Dedifferentiated amniotic fluid mesenchymal stem cell (primary cell): ENCODE measurements around the gene EIF4G3.
"Not testable (repeated sequence)": the region's sequence is repeated elsewhere in the genome, so short reads cannot be mapped to it uniquely, and the experiment has no call there.

Experiments
- DNase-seq: peaks from one replicate; pipeline ENCODE4 v3.0.0-alpha.2; 2016; ENCODE audit errors: extremely low spot score

The EIF4G3 gene

DNA sequence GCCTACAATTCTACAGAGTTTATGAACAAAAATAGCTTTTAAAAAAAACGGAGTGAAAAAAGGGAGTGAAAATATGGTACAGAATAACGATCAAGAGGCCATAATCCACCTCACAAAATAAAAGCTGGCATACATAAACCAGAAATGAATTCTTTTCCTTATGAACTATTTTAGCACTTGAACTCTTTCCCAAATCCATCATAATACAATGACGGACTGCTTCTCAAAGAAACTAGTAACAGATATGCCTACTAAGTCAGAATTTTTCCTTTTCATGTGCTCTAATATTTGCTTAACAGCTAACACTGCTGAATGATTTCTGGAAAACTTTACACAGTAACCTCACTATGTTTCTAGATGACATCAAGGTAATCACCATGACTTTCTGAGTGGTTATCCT is 144.0 kb downstream of the EIF4G3 start:
- no peak for DNase-seq

DNA sequence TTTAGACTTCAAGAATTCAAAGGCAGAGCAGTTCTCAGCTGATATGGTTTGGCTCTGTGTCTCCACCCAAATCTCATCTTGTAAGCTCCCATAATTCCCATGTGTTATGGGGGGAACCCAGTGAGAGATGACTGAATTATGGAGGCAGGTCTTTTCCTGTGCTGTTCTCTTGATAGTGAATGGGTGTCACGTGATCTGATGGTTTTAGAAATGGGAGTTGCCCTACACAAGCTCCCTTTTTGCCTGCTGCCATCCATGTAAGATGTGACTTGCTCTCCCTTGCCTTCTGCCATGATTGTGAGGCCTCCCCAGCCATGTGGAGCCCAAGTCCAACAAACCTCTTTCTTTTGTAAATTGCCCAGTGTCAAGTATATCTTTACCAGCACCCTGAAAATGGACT is 146.5 kb downstream of the EIF4G3 start:
- DNase-seq: no peak

DNA sequence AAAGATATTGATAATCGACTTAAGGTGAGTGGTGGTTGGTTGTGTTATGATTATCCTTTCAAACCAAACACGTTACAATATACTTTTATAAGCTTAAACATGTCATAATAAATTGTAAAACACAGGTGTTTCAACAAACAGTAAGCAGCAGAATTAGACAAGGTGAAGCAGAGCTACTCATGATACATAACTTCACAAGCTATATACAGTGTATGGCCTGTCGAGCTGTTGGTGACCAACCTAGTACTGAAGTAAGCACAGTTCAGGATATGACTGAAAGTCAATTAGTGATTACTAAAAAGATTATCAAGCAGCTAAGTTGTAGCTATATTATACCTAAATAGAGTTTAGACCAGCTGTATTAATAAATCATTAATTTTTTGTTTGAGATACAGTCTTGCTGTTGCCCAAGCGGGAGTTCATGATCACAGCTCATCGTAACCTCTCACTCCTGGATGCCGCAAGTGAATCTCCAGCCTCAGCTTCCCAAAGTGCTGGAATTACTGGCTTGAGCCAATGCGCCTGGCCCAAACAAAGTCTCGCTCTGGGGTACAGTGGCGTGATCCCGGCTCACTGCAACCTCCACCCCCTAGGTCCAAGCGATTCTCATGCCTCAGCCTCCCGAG is 148.1 kb downstream of the EIF4G3 start:
- DNase-seq: no peak

DNA sequence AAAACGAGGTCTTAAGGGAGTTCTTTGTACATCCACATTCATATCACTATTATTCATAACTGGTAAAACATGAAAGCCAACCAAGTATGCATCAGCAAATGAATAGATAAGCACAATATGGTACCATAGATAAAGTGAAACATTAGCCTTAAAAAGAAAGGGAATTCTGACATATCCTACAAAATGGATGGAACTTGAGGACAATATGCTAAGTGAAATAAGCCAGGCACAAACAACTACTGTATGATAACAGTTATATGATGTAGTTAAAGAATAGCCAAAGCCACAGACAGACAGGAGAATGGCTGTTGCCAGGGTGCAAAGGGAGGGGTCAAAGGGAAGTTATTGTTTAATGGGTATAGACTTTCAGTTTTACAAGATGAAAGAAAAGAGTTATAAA is 148.9 kb downstream of the EIF4G3 start:
- DNase-seq: no peak

DNA sequence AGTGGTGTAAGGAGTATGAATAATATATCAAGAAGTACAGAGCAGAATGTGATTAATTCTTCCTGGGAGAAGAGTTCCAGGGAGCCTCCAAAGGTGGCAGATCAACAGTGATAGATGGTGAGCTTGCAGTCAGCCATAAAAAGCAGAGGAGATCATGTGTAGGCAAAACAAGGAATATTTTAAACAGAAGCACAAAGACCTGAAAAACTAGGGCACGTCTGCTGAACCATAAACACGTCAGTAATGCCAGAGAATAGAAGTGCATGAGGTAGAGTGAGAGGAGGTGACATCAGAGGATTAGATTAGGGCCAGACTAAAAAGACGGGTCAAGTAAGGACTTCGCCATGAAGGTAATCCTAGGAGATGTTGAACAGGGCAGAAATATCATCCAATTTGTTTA is 151.8 kb downstream of the EIF4G3 start:
- DNase-seq: no peak

DNA sequence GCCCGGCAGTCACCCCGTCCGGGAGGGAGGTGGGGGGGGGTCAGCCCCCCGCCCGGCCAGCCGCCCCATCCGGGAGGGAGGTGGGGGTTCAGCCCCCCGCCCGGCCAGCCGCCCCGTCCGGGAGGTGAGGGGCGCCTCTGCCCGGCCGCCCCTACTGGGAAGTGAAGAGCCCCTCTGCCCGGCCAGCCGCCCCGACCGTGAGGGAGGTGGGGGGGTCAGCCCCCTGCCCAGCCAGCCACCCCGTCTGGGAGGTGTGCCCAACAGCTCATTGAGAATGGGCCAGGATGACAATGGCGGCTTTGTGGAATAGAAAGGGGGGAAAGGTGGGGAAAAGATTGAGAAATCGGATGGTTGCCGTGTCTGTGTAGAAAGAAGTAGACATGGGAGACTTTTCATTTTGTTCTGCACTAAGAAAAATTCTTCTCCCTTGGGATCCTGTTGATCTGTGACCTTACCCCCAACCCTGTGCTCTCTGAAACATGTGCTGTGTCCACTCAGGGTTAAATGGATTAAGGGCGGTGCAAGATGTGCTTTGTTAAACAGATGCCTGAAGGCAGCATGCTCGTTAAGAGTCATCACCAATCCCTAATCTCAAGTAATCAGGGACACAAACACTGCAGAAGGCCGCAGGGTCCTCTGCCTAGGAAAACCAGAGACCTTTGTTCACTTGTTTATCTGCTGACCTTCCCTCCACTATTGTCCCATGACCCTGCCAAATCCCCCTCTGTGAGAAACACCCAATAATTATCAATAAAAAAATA is 152.4 kb downstream of the EIF4G3 start:
- not testable (repeated sequence) for DNase-seq

DNA sequence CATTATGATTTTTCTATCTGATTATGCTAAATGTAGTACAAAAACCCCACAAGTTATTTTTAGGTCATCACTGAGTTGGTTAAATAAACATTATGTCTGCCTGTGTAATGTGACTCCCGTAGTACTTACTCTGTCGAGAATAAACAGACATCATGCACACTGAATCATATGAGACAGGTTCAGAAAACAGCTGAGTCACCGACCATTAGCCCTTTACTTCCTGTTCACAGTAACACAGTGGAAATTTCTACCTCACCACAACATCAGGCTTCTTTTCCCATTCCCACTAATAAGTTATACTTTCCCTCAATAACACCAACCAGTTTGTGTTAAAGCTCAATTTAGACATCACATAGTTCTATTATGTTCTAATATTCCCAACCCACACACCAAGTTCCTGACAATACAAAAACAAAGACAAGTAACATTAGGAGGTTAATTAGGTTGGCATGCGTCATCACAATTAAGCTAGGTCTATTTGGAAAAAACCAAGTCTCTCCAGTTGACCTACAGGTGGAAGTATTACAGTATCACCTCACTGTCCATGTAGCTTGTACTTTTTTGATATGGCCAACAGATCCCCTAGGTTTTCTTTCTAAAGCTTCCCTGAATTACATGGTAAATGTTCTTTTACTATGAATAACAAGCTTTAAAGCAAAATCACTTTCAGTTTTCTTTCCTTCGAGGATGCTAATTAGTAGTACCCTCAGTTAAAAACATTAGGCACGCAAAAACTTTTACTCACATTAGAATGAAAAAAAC is 154.2 kb downstream of the EIF4G3 start:
- DNase-seq: peak; percentile 99

DNA sequence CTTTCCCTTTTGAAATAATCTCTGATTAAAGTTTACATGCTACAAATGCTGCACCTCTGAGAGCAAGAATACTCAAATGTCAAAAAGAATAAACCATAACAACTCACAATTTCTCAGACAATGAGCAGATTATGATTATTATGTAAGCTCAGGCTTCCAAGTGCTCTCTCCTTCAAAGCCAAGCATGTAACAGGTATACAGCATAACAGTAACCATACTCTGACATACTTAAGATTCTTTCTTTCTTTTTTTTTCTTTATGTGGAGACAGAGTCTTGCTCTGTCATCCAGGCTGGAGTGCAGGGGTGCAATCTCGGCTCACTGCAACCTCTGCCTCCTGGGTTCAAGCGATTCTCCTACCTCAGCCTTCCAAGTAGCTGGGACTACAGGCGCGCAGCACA is 155.4 kb downstream of the EIF4G3 start:
- no peak for DNase-seq

DNA sequence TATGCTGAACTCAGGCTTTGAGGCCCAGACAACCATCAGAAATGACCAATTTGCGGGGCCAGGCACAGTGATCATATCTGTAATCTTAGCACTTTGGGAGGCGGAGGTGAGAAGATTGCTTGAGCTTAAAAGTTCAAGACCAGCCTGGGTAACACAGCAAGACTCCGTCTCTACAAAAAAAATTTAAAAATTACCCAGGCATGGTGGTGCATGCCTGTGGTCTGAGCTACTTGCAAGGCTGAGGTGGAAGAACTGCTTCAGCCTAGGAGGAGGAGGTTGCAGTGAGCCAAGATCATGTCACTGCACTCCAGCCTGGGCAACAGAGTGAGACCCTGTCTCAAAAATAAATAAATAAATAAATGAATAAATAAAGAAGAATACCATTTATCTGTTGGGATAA is 156.5 kb downstream of the EIF4G3 start:
- no peak for DNase-seq

DNA sequence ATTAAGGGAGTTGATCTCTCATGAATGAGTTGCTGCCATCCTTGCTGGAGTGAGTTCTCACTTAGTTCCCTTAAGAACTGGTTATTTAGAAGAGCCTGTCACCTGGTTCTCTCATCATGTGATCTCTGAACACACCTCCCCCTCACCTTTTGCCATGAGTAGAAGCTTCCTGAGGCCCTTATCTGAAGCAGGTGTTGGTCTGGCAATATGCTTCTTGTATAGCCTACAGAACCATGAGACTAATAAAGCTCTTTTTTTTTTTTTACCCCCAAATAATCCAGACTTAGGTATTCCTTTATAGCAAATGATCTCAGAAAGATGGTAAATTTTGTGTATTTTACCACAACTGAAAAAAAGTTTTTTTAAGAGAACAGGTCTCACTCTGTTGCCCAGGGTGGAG is 158.0 kb downstream of the EIF4G3 start:
- DNase-seq: no peak

DNA sequence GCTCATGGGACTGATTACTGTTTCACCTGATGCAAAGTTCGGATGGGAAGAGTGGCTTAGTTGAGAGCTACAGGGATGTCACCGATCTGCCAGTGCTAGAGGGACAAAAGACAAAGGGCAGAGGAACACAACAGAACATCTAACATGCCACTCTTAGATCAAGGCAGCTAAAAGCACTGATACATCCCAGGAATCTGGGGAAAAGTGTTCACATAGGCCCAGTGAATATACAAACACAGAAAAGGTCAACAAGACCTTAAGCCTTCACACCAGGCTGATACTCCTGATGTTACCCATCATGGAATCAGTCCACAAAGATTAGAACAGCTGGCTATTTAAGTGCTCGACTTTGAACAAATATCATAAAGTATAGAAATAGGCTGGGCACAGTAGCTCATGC is 163.2 kb downstream of the EIF4G3 start:
- no peak for DNase-seq

DNA sequence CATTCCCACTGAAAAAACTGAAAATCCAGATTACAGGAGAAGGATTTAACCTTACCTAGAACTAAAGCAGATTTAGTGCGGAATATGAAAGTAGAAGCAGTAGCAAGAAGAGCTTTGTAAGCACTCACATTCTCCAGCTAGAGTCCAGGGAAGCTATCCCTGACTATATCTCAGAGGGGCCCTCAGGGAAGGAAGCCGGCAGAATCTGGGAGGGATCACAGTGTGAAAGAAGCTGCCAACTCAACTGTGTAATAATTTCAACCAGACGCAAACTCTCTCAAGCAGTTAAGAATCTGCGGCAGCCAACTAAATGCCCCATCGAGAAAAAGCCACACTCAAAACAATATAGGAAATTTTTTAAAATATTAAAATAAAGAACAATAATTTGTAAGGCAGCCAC is 163.8 kb downstream of the EIF4G3 start:
- peak; percentile 59 for DNase-seq

DNA sequence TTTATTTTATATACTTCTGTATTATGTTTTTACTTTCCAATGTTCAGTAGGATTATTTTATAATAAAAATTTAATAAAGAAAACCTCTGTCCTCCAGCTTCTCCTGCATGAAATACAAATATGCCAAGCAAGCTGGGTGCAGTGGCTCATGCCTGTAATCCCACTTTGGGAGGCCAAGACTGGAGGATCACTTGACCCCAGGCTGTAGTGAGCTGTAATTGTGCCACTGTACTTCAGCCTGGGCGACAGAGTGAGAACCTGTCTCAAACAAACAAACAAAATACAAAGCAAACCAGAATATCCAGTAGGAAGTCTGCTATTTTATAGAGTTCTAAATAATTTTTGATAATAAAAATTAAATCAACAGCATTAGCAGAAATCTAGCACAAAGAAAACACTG is 168.8 kb downstream of the EIF4G3 start:
- DNase-seq: no peak

DNA sequence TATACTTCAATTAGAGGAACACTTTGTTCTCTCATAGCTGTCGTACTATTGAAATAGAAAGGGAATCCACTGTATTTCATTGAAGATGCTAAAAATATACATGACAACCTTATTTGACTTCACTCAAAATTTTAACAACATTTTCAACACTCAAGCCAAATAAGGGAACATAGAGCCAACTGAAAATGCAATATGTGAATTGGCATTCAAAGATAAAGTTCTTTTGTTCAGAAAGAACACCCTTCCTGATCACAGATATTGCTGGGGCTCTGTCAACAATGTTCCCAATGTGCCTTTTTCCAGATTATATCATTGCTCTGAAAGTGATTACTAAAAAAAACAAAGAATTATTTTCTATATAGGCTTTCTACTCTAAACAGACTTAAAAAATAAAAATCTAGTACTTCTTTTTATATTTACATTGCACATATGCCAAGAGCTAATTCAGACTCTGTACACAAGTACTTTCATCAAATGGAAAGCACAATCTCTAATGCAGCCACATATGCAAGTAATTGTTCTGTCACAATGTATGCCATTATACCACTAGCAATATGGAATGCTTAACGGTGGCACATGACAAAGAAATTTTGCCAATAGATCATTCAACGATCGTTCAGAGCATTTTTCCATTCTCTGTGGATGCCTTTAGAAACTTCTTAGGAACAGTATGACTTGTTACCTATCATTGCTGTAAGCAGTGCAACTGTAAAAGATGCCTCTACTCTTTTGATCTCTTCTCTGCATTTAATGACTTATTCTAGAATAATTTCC is 171.0 kb downstream of the EIF4G3 start:
- no peak for DNase-seq

DNA sequence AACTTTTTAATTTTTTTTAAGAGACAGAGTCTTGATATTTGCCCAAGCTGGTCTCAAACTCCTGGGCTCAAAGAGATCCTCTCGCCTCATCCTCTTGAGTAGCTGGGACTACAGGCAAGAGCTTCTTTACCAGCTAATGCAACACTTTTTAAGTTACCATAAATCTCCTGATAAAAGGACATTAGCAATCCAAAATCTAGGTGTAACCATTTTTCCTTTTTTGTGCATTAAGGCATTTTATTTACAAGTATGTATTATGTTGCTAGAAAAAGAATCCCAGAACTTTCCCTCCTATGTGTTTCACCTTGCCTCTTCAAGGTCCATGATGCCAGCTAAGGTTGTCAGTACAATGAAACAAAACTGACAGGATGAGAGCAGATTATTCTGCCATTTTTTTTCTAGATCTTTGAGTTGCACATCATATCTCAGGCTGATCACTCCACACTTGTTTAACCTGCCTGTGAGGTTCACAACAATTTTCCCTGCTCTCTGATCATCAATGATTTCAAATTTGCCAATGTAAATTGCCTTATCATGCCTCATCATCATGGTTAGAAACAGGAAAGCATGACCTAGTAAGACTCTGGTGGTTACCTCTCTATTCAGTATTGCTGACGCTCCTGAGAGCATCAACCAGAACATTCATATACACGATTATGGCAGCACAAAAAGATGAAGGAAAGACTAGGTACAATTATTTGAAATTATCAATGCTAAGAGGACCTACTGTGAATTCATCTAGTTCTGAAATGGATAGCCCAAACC is 173.2 kb downstream of the EIF4G3 start:
- DNase-seq: no peak

DNA sequence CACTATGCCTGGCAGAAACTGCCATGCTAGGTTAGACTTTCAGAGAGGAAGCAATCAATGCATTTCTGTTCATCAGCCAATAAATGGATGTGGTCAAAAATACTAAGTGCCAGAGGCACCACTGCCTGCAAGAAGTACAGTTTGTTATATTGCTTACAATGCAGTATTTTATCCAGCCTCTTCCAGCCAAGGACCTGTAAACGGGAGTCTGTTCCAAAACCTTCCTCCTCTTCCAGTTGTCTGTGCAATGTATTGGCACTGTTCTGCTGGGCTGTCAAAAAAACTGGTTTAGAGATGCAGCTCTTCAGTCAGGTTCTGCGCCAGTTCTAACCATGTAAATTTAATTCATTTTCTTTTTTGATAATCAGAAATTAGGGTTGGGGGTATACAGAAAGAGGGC is 175.7 kb downstream of the EIF4G3 start:
- DNase-seq: no peak

DNA sequence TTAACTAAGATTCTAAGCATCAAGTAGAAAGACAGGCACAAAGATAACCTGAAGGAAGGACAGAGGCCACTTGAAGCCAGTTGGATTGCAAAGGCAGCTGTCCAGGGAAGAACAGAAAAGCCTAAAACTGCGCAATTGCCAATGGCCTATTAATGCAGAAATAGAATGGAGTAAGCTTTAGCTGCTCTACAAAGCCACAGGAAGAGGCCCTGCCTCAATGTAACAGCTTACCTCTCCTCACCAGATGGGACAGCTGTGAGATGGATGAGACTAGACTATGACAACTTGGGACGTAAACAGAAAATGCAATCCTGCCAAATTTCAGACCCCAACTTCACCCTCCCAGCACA is 176.5 kb downstream of the EIF4G3 start:
- DNase-seq: no peak

DNA sequence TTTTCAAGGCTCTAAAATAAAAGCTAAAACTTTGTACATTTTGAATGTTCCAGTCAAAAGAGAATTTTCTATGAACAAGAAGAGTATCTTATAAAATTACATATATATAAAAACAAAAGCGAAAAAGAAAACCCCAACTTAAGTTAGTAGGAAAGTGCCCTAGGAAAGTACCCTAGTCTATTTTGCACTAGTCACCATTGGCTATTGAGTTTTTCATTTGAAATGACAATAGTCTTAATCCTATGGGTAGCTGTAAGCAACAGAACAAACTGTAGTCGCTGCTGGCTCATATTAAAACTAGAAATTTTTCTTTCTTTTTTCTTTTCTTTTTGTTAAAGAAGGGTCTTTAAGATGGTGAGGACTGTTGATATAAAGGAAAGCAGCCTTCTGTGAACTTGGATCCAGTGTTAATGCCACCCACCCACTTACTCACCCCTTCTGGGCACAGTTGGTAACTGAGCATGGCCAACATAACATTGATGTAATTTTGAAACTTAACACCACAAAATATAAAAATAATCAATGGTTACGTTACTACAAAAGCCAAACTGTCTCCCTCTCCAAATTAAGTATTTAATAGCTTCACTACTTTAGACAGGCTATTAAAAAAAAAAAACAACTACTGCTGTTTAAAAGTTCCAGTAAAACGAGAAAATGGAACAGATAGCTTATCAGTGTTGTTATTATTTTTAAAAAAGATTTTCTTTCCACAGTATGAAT is 177.0 kb downstream of the EIF4G3 start:
- DNase-seq: no peak

DNA sequence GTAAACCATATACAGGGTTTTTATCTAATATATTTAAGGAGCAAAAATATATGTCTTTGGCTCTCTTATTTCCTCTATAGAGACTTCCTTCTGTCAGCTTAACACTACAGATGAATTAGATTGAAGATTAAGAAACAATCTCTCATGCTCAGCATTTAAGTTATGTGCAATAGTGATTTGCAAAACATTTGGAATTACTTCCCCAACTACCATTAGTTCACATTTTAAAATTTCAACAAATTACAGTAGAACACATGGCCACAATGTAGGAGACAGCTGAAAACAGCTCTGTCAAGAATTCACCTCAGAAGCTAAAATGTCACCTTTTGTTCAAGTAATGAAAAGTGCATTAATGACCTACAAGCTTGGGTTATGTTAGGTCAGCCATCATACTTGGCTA is 177.9 kb downstream of the EIF4G3 start:
- no peak for DNase-seq

DNA sequence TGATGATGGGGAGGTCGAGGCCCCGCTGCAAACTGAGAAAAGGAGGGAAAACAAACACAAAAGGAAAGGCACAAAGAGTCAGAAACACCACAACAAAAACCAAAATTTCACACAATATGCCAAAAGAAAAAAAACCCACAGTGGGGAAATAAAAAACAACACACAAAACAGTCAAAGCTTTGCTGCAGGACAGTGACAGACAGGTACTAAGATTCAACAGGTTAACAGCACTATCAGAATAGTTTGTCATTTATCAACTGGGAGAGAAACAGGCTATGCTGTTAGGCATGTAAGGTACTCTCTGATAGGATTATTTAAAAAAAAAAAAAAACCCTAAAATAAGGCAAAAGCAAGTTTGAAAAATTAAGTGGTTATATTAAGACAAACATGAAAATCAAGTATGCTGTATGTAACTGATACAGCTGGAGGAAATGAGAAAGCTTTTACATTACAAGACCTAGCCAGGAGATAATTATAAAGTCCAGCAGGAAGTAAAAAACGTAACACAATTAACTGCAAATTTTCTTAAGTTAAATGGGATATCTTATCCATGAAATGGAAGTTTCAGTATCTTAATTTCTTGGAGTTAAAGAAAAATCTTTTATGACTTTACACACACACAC is 179.0 kb downstream of the EIF4G3 start:
- no peak for DNase-seq
